ENCODE results near the gene CRLF3.
"Not testable (repeated sequence)": the region's sequence is repeated elsewhere in the genome, so short reads cannot be mapped to it uniquely, and the experiment has no call there.

The CRLF3 gene

DNA sequence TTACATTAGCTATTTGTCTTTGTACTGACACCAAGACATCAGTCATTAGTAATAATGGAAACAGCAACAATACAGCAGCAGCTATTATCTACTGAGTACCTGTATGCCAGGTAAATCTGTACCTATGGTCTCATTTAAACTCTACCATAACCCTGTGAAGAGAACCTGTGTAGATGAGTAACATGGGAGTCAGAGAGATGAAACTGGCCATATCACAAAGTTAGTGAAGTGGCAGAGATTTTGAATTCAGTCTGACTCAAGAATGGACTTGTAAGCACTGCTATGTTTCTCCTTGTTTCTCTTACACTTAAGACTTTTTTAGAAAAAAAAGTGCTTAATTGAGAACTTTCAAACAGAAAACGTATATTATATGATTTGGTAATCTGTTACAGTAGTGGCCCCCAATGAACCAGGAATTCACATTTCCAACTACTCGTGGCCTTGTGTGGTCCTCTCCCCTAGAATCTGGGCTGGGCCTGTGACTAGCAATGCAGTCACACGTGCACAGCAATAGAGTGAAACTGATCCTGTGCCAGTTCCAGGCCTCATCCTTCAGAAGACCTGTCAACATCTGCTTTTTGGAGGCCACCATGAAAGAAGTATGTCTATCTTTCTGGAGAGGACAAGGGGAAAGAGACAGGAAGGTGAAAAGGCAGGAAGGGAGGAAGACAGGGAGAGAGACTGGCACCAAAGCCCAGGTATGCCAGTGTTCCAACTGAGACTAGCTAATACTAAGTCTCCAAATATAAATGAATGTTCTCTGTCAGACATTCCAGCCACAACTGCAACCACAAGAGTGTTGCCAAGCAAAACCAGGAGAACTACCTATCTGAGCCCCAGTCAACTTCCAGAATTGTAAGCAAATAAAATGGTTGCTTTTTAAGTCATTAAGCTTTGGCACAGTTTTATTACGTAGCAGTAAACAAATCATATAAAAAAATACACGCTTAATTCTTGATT lies 12.0 kb downstream of the CRLF3 start:
- no peak for DNase-seq

DNA sequence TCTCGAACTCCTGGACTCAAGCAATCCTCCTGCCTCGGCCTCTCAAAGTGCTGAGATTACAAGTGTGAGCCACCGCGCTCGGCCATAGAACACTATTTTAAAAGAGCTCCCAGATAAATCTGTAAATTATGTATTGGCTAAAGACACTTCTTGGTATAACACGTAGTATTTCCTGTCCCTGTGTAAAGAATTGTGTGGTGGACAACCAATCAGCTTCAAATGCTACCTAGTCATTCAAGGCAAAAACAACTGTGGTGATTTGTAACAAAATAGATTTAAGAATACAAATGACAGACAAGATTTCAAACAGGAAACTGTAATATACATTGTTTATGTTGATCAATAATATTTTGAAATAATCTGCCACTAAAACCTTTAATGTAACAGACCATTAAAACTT lies 14.6 kb downstream of the CRLF3 start:
- no peak for DNase-seq

DNA sequence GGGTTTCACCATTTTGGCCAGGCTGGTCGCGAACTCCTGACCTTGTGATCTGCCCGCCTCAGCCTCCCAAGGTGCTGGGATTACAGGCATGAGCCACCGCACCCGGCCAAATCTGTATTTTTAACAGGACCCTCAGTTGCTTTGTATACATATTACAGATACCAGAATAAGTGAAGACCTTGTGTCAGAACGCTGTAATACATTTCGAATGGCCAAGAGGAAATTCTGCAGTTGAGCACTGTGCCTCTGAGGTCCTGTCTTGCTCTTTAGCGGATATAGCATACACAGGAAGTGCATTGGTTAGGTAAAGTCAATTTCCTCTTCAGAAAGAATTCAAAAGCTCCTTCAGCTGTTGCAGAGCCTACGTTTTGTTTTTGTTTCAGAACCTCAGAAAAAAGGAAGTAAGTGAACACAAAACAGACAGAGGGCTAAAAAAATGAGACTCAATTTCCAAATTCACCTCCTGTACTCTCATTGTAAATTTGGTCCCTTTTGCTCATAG lies 15.7 kb downstream of the CRLF3 start:
- DNase-seq = no peak

DNA sequence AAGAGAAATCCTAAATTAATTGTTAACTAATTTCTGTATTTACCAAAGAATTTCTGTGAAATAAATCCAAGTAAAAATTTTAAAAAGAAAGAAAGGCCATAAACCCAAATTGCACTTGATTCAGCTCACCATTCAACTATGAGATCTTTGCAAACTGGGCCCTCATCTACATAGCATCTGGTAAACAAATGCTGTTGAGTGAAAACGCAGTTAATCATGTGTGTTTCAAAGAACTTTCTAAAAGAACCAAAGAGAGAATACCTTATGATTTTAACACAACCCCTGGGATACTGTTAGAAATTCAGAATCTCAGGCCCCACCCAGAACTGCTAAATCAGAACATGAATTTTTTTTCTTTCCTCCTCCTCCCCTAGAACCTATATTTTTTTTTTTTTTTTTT lies 16.6 kb downstream of the CRLF3 start:
- no peak for DNase-seq

DNA sequence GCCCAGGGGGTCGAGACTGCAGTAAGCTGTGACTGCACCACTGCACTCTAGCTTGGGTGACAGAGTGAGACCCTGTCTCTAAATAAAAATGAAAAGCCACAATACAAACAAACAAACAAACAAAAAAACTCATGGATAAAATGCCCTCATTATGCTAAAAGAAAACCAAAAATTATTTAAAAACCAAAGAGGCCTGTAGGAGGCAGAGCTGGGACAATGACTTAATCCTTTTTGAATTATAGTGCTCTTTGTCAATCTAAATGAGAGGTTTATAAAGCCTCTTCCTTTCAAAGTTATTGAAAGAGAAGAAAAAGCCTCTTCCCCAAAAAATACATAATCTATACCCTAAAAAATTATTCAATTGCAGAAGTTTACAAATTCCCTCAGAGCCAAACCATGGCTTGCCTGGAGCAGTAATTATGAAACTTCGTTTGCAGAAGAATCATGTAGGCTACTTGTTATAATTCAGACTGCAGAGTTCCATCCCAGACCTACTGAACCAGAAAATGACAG lies 18.5 kb downstream of the CRLF3 start:
- no peak for DNase-seq

DNA sequence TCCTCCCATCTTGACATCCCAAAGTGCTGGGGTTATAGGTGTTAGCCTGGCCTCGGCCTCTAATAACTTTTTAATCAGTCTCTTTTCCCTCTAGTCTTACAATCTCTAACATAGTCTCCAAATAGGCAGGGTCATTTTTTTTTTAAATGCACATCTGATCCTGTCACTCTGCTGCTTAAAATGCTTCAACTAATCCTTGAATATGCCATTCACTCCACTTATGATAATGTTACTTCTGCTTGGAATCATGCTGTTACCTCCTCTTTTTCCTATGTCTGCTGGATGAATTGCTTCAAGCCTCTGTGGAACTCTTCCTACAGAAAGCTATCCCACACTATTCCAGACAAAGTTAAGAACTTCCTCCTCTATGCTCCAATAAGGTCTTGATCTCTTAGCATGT lies 22.8 kb downstream of the CRLF3 start:
- DNase-seq = no peak

DNA sequence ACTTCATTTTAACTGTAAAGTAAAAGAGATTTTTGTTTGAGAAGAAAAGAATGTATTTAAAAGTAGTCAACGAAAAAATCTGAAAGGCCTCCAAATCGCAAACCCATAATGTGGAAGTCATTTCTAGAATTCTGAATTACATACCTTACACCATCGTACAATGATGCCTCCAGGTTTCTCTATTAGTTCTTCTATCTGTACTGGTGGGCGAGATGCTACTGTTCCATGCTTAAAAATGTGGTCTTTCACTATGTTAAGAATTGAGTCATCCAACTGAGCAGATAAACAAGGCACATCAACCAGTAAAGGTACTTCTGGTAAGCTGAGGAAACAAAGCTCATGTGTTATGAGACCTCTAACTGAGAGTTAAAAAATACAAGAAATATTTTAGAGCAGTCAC lies 28.5 kb downstream of the CRLF3 start:
- no peak for DNase-seq

DNA sequence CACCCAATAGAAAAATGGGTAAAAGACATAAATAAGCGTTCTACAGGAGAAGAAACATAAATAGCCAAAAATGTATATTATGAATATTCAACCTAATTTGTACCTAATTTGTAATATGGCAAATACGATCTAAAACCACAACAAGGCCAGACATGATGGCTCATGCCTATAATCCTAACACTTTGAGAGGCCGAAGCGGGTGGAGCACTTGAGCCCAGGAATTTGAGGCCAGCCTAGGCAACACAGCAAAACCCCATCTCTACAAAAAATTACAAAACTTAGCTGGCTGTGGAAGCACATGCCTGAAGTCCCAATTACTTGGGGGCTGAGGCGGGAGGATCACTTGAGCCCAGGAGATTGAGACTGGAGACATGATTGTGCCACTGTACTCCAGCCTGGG lies 30.1 kb downstream of the CRLF3 start:
- DNase-seq = no peak

DNA sequence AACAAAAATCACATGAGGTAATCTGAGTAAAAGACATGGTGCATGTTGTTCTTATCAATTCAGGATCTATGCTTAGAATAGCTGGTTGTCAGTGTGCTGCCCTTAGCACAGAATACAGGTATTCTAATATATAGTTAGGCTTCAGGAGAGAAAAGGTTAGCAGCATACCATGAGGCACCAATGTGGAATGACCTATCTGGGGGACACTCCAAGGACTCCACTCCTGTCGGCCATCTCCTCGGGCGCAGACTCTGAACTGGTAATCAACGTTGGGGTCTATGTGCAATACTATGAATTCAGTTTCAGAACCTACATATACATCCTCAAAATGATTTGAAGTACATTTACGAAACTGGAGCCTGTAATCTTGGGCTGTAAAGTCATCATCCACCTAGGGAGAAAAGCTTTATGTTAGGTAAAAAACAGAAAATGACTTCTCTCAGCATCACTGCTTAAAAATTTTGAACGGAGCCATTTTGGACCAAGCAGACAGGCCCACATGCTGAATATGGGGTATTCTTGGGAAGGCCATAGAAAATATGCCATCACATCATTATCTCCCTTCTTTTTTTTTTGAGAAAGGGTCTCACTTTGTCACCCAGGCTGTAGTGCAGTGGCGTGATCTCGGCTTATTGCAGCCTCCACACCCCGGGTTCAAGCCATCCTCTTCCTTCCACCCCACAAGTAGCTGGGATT lies 31.1 kb downstream of the CRLF3 start:
- DNase-seq = no peak

DNA sequence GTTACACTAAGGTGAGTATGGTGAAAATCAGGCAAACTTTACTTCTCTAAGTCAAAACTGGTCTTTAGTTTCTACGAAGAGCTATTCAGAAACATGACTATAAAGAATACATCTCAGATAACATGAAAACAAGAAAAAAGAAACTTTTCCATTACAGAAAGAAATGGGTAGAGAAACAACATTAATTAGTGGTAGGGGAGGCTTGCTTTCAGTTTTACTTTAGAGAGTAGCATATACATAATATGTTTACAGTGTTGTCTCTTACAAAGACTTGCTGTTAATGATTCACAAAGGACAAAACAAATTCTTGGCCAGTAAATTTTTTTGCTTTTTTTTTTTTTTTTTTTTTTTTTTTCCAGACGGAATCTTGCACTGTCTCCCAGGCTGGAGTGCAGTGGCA lies 34.2 kb downstream of the CRLF3 start:
- no peak for DNase-seq

DNA sequence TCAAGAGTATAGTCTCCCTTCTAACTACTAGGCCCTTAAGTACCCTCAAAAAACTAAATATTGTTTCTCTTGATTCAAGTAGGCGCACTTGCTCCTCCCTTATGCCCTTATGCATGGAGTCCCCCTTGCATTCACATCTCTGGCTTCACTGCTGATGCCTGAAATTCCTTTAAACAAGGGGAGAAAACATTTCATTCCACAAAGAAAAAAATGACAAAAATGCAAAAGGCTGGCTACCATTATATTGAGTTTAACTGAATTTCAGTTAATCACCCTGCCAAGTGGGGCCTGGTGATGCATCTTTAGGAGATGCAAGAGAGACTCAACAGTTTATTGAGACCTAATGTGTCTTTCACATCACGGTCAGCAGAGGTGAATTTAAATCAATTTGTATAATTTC lies 35.6 kb downstream of the CRLF3 start:
- DNase-seq = no peak

DNA sequence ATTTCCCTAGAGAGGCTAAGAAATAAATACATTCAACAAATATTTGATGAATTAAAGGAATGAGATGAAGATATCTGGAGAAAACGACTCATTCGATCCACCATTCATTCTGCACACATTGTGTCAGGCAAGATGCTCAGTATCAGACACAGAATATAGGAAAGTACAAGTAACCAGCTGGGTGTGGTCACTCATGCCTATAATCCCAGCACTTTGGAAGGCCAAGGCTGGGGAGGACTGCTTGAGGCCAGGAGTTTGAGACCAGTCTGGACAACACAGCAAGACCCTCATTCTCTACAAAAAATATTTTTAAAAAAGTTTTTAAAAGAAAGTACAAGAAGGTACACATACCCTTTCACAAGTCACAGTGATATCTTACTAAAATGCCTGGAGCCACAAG lies 42.3 kb downstream of the CRLF3 start:
- no peak for DNase-seq

DNA sequence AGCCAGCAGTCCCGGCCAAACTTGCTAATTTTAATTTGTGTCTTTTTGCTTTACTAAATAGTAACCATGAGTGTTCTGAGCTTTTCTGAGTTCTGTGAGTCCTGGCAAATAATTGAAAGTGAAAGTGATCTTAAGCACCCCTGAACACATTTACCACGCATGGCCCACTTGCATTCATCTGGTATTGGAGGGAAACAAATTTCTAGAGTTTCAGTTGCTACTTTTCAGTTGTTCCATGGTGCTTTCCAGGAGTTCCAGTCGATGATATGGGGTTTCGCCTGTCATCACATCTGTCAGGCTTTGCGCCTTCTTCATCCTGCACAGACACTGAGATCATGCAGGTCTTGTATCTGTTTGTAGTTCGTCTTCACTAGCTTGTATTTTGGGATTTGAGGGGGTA lies 44.1 kb downstream of the CRLF3 start:
- DNase-seq = no peak

DNA sequence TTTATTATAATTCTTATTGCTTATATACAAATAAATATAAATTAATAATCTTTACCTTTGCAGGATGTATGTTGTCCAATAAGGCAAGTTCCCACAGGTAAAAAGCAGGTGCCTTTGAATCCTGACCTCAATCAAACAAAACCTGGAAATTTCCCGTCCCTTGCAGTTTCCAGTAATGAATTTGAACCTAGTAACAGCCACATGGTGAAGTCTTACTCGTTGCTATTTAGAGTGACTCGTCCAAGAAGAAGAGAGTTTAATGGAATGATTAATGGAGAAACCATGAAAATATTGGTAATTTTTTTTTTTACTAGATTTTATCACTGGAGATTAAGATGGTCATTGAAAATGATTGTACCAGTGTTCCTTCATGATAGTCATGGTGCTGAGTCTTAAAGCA lies 55.7 kb downstream of the CRLF3 start:
- DNase-seq = not testable (repeated sequence)

DNA sequence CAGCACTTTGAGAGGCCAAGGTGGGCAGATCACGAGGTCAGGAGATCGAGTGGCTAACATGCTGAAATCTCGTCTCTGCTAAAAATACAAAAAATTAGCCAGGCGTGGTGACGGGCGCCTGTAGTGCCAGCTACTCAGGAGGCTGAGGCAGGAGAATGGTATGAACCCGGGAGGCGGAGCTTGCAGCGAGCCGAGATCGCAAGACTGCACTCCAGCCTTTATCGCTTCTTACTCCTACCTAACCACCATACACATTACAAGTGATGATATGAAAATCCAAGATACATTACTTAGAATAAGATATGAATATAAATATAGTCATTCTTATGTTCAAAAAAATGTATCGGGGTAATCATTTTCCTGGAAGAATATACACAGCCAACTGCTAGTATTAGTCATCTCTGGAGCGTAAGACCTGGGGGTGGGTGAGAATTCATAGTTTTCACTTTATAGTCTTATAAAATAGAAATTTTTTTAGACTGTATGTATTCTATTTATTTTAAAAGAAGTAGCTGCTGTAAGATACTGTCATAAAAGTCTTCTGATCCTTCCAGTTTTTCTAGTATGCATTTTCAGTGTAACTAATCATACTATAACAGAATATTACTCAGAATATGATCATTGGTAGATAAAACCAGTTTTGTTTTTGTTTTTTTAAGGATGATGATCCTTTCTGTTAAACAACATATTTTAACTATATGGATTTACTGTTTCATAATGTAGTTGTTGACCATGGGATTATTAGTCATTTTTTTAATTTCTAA lies 56.7 kb downstream of the CRLF3 start:
- not testable (repeated sequence) for DNase-seq

DNA sequence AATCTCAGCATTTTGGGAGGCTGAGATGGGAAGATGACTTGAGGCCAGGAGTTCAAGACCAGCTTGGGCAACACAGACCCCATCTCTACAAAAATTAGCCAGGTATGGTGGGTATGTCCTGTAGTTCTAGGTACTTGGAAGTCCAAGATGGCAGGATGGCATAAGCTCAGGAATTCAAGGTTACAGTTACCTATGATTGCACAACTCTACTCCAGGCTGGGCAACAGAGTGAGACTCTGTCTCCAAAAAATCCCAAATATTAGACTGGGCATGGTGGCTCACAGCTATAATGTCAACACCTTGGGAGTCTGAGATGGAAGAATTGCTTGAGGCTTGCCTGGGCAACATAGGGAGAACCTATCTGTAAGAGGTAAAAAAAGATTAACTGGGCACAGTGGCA lies 63.4 kb downstream of the CRLF3 start:
- DNase-seq = no peak

DNA sequence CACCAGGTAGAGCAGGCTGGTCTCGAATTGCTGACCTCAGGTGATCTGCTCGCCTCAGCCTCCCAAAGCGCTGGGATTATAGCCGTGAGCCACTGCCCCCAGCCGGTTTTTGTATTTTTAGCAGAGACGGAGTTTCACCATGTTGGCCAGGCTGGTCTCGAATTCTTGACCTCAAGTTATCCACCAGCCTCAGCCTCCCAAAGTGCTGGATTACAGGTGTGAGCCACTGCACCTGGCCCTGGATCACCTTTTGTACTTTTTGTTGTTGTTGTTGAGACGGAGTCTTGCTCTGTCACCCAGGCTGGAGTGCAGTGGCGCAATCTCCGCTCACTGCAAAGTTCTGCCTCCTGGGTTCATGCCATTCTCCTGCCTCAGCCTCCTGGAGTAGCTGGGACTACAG lies 71.2 kb downstream of the CRLF3 start:
- not testable (repeated sequence) for DNase-seq

DNA sequence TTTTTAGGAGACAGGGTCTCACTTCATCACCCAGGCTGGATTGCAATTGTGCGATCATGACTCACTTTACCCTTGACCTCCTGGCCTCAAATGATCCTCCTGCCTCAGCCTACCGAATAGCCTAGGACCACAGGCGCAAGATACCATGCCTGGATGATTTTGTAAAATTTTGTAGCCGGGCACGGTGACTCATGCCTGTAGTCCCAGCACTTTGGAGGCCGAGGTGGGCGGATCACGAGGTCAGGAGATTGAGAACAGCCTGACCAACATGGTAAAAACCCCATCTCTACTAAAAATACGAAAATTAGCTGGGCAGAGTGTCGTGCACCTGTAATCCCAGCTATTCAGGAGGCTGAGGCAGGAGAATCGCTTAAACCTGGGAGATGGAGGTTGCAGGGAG lies 73.5 kb downstream of the CRLF3 start:
- not testable (repeated sequence) for DNase-seq

DNA sequence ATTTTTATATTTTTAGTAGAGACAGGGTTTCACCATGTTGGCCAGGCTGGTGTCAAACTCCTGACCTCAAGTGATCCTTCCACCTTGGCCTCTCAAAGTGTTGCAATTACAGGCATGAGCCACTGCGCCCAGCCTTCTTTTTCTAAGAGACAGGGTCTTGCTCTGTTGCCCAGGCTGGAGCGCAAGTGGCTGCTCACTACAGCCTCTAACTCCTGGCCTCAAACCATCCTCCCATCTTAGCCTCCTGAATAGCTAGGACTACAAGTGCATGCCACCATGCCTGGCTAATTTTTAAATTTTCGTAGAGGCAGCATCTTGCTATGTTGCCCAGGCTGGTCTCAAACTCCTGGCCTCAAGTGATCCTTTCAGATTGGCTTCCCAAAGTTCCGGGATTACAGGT lies 76.9 kb downstream of the CRLF3 start:
- DNase-seq = not testable (repeated sequence)

DNA sequence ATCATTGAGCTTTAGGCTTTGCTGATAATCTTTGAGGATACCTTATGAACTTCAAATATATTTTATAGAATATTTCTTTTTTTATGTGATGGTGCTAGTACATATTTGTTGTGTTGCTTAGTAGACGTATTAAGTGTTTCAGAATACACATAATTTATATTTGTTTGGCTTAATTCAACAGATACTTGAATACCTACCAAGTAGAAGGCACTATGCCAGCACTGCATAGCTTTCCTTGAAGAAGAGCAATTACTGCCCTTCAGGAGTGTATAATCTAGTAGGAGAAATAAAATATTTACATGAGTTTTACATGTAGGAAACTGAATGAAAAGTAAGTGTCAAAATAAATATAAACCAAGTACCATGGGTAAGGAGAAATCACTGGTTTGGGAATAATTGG lies 81.8 kb downstream of the CRLF3 start:
- DNase-seq = not testable (repeated sequence)

DNA sequence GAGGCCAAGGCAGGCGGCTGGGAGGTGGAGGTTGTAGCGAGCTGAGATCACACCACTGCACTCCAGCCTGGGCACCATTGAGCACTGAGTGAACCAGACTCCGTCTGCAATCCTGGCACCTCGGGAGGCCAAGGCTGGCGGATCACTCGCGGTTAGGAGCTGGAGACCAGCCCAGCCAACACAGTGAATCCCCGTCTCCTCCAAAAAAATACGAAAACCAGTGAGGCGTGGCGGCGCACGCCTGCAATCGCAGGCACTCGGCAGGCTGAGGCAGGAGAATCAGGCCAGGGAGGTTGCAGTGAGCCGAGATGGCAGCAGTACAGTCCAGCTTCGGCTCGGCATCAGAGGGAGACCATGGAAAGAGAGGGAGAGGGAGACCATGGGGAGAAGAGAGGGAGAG lies 88.1 kb downstream of the CRLF3 start:
- not testable (repeated sequence) for DNase-seq

DNA sequence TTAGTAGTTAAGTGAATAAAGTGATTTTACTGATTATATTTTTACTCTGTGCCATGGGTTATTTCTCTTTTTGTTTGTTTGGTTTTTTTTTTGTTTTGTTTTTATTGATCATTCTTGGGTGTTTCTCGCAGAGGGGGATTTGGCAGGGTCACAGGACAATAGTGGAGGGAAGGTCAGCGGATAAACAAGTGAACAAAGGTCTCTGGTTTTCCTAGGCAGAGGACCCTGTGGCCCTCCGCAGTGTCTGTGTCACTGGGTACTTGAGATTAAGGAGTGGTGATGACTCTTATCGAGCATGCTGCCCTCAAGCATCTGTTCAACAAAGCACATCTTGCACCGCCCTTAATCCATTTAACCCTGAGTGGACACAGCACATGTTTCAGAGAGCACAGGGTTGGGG lies 88.8 kb downstream of the CRLF3 start:
- DNase-seq = not testable (repeated sequence)

DNA sequence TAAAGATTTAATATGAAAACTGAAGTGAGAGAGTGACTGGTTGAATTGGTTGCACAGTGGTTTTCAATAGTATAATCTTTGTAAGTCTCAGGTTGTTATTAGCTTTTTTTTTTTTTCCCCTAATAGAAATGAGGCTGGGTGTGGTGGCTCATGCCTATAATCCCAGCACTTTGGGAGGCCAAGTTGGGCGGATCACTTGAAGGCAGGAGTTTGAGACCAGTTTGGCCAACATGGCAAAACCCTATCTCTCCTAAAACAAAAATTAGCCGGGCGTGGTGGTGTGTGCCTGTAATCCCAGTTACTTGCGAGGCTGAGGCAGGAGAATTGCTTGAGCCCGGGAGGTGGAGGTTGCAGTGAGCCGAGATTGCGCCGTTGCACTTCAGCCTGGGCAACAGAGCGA lies 89.3 kb downstream of the CRLF3 start:
- DNase-seq = not testable (repeated sequence)
